ENCODE measurements around the gene ZNHIT3. TPM values are rescaled to one million over a fixed set of nuclear protein-coding genes. Genes with fewer than 3 reads are reported as not detected.

Gene ZNHIT3
- total and polyA plus RNA-seq, 2 experiments from 2014 or later = 50.5 to 128 TPM

DNA sequence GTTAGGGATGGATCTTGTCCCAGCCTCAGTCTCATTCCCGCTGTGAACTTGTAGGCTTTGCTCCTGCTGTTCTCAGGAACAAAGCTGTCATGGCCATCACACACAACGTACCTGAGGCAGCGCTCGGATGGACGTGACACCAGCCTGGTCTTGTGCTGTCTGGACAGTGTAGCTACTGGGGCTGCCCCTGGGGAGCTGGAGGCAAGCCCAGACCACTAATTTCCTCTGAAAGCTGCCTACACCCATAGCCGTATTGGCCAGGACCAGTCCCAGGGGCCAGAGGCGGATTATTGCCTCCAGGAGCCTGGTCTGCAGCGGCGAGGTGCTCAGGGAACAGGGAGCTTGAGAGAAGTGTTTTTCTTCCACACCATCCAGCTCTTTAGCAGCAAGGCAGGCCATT, 11.7 kb downstream of the ZNHIT3 start:
- Histone ChIP-seq H3K36me3 (ENCODE audit: insufficient read depth) (peaks cover 31% of the 10 kb centered on the region), H4K20me1 (replicated peaks; ENCODE audit: insufficient read depth) (peaks cover 5% of the 10 kb centered on the region; the same call in 1 of the 2 replicates), H3K79me2 (replicated peaks; ENCODE audit: insufficient read depth) (no peaks in the 10 kb centered on the region), H3K9me2 (ENCODE audit: insufficient read depth) (no peaks in the 10 kb centered on the region), H3K4me2 (no peak overlapping the region), H3K27ac (ENCODE audit: low read depth) (0 out of 2 replicates have a peak overlapping the region, but pooled peaks have one; percentile 14), H3K27me3 (ENCODE audit: insufficient read depth) (no peaks in the 10 kb centered on the region), H3K4me3 (no peak overlapping the region), H2AFZ (no peak overlapping the region), H3F3A (replicated peaks; ENCODE audit: low read depth) (peaks cover 10% of the 10 kb centered on the region), H3K4me1 (ENCODE audit: insufficient read depth) (no peaks in the 10 kb centered on the region)
- peaks cover 86% of the 10 kb centered on the region for H3K36me3 Mint-ChIP-seq (ENCODE audit: low read depth)
- ATAC-seq (no peak), DNase-seq (ENCODE audit: low spot score) (no peak)
- H3K4me3 Mint-ChIP-seq = no peak overlapping the region
- peaks cover 2% of the 10 kb centered on the region for H3K27me3 Mint-ChIP-seq (ENCODE audit: insufficient read depth, low read depth, poor library complexity)
- H3K4me1 Mint-ChIP-seq = no peaks in the 10 kb centered on the region
- TF ChIP-seq, protein P1, sequence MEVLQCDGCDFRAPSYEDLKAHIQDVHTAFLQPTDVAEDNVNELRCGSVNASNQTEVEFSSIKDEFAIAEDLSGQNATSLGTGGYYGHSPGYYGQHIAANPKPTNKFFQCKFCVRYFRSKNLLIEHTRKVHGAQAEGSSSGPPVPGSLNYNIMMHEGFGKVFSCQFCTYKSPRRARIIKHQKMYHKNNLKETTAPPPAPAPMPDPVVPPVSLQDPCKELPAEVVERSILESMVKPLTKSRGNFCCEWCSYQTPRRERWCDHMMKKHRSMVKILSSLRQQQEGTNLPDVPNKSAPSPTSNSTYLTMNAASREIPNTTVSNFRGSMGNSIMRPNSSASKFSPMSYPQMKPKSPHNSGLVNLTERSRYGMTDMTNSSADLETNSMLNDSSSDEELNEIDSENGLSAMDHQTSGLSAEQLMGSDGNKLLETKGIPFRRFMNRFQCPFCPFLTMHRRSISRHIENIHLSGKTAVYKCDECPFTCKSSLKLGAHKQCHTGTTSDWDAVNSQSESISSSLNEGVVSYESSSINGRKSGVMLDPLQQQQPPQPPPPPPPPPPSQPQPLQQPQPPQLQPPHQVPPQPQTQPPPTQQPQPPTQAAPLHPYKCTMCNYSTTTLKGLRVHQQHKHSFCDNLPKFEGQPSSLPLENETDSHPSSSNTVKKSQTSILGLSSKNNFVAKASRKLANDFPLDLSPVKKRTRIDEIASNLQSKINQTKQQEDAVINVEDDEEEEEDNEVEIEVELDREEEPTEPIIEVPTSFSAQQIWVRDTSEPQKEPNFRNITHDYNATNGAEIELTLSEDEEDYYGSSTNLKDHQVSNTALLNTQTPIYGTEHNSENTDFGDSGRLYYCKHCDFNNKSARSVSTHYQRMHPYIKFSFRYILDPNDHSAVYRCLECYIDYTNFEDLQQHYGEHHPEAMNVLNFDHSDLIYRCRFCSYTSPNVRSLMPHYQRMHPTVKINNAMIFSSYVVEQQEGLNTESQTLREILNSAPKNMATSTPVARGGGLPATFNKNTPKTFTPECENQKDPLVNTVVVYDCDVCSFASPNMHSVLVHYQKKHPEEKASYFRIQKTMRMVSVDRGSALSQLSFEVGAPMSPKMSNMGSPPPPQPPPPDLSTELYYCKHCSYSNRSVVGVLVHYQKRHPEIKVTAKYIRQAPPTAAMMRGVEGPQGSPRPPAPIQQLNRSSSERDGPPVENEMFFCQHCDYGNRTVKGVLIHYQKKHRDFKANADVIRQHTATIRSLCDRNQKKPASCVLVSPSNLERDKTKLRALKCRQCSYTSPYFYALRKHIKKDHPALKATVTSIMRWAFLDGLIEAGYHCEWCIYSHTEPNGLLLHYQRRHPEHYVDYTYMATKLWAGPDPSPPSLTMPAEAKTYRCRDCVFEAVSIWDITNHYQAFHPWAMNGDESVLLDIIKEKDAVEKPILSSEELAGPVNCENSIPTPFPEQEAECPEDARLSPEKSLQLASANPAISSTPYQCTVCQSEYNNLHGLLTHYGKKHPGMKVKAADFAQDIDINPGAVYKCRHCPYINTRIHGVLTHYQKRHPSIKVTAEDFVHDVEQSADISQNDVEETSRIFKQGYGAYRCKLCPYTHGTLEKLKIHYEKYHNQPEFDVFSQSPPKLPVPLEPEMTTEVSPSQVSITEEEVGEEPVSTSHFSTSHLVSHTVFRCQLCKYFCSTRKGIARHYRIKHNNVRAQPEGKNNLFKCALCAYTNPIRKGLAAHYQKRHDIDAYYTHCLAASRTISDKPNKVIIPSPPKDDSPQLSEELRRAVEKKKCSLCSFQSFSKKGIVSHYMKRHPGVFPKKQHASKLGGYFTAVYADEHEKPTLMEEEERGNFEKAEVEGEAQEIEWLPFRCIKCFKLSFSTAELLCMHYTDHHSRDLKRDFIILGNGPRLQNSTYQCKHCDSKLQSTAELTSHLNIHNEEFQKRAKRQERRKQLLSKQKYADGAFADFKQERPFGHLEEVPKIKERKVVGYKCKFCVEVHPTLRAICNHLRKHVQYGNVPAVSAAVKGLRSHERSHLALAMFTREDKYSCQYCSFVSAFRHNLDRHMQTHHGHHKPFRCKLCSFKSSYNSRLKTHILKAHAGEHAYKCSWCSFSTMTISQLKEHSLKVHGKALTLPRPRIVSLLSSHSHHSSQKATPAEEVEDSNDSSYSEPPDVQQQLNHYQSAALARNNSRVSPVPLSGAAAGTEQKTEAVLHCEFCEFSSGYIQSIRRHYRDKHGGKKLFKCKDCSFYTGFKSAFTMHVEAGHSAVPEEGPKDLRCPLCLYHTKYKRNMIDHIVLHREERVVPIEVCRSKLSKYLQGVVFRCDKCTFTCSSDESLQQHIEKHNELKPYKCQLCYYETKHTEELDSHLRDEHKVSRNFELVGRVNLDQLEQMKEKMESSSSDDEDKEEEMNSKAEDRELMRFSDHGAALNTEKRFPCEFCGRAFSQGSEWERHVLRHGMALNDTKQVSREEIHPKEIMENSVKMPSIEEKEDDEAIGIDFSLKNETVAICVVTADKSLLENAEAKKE (CRISPR knock-in tag; IDR thresholded peaks at IDR 0.05) = no peak
- TF ChIP-seq, protein P2, sequence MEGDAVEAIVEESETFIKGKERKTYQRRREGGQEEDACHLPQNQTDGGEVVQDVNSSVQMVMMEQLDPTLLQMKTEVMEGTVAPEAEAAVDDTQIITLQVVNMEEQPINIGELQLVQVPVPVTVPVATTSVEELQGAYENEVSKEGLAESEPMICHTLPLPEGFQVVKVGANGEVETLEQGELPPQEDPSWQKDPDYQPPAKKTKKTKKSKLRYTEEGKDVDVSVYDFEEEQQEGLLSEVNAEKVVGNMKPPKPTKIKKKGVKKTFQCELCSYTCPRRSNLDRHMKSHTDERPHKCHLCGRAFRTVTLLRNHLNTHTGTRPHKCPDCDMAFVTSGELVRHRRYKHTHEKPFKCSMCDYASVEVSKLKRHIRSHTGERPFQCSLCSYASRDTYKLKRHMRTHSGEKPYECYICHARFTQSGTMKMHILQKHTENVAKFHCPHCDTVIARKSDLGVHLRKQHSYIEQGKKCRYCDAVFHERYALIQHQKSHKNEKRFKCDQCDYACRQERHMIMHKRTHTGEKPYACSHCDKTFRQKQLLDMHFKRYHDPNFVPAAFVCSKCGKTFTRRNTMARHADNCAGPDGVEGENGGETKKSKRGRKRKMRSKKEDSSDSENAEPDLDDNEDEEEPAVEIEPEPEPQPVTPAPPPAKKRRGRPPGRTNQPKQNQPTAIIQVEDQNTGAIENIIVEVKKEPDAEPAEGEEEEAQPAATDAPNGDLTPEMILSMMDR (conservative IDR thresholded peaks at IDR 0.05; ENCODE audit: low read depth in 2 of 2) = no peak
- no peak for TF ChIP-seq EZH2phosphoT487 (IDR thresholded peaks at IDR 0.05; ENCODE audit: unreplicated experiment)
- TF ChIP-seq, protein P3, sequence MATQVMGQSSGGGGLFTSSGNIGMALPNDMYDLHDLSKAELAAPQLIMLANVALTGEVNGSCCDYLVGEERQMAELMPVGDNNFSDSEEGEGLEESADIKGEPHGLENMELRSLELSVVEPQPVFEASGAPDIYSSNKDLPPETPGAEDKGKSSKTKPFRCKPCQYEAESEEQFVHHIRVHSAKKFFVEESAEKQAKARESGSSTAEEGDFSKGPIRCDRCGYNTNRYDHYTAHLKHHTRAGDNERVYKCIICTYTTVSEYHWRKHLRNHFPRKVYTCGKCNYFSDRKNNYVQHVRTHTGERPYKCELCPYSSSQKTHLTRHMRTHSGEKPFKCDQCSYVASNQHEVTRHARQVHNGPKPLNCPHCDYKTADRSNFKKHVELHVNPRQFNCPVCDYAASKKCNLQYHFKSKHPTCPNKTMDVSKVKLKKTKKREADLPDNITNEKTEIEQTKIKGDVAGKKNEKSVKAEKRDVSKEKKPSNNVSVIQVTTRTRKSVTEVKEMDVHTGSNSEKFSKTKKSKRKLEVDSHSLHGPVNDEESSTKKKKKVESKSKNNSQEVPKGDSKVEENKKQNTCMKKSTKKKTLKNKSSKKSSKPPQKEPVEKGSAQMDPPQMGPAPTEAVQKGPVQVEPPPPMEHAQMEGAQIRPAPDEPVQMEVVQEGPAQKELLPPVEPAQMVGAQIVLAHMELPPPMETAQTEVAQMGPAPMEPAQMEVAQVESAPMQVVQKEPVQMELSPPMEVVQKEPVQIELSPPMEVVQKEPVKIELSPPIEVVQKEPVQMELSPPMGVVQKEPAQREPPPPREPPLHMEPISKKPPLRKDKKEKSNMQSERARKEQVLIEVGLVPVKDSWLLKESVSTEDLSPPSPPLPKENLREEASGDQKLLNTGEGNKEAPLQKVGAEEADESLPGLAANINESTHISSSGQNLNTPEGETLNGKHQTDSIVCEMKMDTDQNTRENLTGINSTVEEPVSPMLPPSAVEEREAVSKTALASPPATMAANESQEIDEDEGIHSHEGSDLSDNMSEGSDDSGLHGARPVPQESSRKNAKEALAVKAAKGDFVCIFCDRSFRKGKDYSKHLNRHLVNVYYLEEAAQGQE (IDR thresholded peaks at IDR 0.05; ENCODE audit: unreplicated experiment) = no peak
- no peak for TF ChIP-seq NANOG (IDR thresholded peaks at IDR 0.05; ENCODE audit: borderline replicate concordance)
- no peak for TF ChIP-seq POLR2AphosphoS5 (IDR thresholded peaks at IDR 0.05; ENCODE audit: low read depth)
- no peak for TF ChIP-seq ZNF114 (CRISPR knock-in tag; IDR thresholded peaks at IDR 0.05)
- no peak for TF ChIP-seq STAT1 (IDR thresholded peaks at IDR 0.05; ENCODE audit: unreplicated experiment)
- TF ChIP-seq, protein P4, sequence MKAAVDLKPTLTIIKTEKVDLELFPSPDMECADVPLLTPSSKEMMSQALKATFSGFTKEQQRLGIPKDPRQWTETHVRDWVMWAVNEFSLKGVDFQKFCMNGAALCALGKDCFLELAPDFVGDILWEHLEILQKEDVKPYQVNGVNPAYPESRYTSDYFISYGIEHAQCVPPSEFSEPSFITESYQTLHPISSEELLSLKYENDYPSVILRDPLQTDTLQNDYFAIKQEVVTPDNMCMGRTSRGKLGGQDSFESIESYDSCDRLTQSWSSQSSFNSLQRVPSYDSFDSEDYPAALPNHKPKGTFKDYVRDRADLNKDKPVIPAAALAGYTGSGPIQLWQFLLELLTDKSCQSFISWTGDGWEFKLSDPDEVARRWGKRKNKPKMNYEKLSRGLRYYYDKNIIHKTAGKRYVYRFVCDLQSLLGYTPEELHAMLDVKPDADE (IDR thresholded peaks at IDR 0.05) = no peak
- no peak for TF ChIP-seq ZNF331 (CRISPR knock-in tag; IDR thresholded peaks at IDR 0.05; ENCODE audit: low read depth)
- no peak for TF ChIP-seq CREB1 (CRISPR knock-in tag; IDR thresholded peaks at IDR 0.05; ENCODE audit: low read depth)
- TF ChIP-seq JUNB (IDR thresholded peaks at IDR 0.05; ENCODE audit: unreplicated experiment) = no peak
- no peak for TF ChIP-seq EZH2 (IDR thresholded peaks at IDR 0.05; ENCODE audit: low read depth, unreplicated experiment)
- no peaks in the 10 kb centered on the region for H3K9me3 Mint-ChIP-seq
- H3K27ac Mint-ChIP-seq = no peak overlapping the region
